HK-2 (cell line): ENCODE data around the gene DUSP28.
"Not testable (repeated sequence)": the region's sequence is repeated elsewhere in the genome, so short reads cannot be mapped to it uniquely, and the experiment has no call there.

Experiments
- DNase-seq: peaks from one replicate; pipeline ENCODE4 v3.0.0-alpha.2; 2018; ENCODE audit not compliant: unreplicated experiment

DUSP28 gene, protein sequence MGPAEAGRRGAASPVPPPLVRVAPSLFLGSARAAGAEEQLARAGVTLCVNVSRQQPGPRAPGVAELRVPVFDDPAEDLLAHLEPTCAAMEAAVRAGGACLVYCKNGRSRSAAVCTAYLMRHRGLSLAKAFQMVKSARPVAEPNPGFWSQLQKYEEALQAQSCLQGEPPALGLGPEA

DNA sequence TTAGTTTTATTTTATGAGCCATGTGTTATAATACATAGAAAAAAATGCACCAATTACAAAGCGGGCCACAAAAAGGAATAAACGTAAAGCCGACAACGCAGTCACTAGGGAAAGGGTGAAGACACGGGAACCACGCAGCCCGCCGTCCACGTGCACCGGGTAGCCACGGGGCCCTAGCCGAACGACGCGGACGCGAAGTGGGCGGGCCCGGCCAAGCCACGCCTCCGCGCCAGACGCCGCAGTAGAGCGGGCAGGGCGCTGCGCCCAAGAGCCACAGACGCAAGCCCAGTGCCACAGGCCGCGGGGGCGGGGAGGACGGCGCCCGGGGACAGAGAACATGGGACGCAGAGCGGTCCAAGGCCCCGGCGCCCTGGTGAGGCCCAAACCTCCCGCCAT lies at the start of gene DUSP28:
Gene DUSP28, plus strand, starts transcription at position 274 of the 396 bp plus-strand sequence. CDS start 328 bp downstream, outside the sequence.
- DNase-seq, result peak; percentile 92

DNA sequence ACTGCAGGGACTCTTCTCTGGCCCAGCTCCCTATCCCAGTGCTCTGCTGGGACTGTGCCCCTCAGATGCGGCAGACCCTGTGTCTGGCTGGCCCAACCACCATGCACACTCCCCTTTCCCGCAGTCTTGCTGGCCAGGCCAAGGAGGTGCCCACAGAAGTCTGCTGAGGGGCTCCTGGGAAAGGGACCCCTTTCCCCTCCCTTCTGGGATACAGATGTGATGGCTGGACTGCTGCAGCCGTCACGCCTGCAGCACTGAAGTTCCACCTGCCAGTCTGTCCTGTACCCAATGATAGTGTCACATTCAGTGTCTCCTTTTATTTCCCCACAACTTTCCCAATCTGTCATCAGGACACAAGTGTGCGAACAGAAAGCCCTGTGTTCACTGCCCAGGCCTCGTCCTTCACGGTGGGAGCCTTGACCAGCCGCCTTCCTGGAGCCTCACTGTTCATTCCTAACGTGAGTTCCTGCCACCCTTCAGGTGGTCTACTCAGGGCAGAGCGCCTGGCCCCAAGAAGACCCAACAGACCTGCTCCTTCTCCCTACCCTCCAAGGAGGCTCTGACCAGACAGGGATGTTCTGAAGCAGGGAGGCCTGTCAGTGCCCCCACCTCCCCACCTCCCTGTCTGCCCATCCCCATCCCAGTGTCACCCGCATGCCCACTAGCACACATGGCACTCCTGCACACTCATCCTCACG lies 49.5 kb upstream of the DUSP28 start:
- DNase-seq, result no peak

DNA sequence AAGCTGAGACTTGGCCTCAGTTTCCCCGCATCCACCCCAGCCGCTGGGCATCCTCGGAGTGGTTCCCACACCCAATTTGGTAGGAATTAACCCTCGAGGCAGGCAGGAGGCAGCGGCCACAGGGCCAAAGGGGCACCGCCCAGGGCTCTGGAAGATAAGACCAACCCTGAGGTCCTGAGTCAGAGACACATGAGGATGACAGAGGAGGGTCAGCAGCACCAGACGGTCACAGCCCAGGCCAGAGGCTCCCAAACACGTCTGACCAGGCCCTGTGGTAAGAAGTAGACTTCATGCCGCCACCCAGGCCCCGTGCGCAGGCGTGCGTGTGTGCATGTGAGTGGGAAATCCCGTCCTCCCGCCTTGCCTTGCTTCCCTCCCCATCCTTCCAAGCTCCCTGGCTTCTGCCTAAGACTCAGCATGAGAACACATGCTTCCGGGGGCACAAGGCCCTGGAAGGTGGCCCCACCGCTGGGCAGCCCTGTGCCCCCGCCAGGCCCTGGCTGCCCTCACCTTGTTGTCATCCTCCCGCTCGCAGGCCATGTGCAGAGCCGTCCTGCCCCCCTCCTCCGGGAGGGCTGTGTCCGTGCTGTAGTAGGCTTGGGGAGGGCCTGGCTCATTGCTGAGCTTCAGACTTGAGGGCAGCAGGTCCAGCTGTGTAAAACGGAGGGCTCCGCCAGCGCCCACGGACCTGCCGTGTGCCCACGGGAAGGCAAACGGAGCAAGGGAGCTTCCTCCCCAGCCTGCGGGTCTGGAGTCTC lies 48.6 kb upstream of the DUSP28 start:
- no peak for DNase-seq

DNA sequence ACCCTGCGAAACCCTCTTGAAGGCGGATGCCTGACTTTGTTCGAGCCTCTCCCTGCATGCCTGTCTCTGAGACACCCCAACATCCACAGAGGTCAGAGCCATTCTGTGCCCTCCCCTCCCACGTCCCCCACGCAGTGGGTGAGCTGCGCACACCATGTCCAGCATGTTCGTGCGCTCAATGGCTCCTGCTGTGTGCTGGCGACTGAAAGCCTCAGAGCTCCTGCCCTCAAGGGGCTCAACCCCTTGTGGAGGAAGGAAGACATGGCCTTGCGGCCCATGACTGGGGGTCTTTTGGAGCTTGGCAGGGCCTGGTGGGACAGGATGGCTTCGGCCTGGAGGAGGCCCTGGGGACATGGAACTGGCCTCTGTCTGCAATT lies 48.1 kb upstream of the DUSP28 start:
- no peak for DNase-seq

DNA sequence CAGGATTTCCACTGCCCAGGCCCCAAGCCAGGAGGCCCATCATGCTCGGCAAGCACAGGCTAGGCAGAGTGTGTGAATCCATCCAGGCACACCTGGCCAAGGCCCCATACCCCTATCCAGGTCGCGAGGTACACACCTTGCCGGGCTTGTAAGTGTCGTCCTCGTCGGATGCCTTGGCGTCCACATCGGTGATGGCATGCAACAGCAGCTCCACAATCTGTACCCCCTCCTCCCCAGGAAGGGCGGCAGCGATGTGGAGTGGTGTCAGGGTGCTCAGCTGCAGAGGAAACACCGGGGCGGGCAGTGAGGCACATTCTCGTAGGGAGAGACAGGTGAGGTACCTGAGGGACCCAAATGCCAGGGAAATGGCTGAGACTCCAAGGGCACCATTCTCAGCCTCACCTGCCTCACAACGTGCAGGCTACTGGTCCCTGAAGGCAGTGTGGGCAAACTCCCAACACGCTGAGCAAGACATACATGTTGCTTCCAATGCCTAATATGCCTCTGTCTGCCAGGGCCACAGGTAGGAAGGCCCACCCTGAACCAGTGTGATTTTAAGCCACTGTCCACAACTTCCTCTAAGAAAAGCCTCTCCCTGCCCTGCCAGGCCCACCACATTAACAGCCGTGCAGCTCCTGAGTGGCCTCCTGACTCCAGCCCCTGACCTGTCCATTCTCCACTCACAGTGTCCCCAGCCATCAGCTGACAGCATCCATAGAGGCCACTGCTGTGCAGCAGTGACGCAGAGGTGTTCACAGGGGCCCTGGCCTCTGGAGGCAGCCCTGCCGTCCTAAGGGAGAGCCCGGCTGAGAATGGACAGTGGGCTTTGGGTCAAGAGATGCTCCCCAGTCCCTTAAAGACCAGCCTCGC lies 47.3 kb upstream of the DUSP28 start:
- no peak for DNase-seq

DNA sequence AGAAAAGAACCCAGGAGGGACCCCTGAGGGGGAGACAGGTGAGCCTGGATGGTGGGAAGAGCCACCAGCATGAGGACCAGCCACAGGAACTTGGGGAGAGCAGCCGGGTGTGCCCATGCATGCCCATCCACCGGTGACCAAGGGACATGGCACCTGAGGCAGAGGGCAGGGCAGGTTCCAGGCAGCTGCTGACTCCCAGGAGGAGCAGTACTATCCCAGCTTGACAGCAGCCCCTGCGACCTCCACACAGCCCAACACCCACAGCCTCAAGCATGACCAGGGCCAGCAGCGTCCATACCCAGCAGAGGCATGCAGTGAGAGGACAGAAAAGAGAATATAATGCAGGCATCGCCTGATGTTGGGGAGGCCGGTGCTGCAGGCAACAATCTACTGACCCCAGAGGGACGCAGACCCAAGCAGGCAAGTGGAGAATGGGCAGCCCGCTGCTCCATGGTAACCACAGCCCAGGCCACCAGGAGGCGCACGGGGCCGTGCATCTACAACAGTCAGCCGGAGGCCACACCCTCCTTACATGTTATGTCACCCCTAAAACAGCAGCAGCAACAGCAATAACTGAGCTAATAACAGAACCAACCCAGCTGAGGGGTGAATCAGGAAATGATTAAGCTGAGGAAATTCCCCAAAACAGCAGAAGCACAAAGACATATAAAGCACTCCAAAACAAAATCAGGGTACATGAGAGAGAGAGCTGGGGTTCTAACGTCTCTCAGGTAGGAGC lies 46.4 kb upstream of the DUSP28 start:
- peak; percentile 56 for DNase-seq

DNA sequence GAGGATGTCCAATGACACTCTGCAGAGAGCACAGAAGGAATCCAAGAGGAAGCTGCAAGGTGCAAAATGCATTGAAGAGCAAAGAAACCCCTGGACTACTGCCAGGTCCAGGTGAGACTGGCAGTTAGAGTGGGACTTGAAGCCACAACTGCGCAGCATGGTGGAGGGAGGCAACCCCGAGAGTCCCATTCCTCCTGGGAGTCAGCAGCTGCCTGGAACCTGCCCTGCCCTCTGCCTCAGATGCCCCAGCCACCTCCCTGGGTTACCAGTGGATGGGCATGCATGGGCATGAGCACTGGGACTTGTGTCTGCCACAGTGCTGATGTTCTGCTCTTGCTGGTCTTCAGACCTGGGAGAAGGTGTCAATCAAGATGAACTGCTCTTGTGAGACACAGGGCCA lies 45.5 kb upstream of the DUSP28 start:
- DNase-seq, result no peak

DNA sequence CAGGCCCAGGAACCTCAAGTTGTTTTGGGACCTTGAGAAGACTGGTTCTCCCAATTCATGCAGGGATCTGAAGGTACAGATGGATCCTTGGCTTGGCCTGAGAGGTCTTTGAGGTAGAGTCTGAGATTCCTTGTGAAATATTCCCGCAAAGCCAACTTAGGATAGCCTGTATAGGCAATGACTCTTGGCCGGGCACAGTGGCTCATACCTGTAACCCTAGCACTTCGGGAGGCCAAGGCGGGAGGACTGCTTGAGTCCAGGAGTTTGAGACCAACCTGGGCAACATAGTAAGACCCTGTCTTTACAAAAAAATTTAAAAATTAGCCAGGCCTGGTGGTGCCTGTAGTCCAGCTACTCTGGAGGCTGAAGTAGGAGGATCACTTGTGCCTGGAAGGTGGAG lies 42.8 kb upstream of the DUSP28 start:
- no peak for DNase-seq

DNA sequence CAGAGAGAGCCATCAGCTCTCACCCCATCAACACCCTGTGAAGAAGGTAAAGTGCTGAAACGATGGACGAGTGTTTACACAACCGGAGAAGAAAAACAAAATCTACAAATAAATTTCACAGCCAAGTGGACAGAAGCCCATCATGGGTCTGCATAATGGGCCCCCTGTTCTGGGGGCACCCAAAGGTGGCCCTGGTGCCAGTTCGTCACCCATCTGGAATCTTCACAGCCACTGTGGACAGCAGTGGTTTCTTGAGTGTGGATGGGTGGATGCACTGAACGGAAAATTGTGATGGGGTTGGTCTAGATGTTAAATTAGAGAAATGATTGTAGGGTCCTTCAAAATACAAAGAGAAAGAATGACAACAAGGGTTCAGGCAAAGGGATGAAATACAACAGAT lies 41.2 kb upstream of the DUSP28 start:
- DNase-seq, result no peak

DNA sequence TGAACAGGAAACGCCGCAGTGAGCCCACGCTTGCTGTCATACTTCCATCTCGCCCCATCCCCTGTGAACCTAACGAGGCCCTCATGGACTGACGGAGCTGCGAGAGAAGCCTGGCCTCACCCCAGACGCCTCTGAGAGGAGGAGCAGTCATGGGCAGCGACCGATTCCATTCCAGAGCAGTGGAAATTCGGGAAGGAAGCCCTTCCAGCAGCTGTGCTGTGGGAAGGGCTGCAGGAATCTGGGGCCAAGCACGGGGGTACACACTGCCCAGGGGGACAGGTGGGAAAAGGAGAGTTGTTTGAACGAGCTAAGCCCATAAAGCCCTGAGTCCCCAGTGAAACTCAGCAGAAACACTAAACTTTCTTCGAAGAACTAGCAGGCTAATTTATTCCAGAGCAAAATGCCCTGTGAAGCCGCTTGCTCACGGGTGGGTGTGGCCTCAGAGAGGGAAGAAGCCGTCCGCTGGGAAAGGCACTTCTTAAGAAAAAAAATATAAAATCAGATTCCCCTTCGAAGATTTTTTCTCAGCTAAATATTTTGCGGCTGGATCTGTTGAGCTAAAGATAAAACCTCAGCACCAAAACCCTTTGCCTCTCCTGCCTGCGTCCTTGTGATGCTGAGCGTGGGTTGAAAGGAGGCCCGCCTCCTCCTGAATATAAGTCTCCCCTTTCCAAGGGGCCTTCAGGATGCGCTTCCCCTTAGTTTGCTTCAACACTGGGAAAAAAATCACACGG lies 40.6 kb upstream of the DUSP28 start:
- DNase-seq, result no peak

DNA sequence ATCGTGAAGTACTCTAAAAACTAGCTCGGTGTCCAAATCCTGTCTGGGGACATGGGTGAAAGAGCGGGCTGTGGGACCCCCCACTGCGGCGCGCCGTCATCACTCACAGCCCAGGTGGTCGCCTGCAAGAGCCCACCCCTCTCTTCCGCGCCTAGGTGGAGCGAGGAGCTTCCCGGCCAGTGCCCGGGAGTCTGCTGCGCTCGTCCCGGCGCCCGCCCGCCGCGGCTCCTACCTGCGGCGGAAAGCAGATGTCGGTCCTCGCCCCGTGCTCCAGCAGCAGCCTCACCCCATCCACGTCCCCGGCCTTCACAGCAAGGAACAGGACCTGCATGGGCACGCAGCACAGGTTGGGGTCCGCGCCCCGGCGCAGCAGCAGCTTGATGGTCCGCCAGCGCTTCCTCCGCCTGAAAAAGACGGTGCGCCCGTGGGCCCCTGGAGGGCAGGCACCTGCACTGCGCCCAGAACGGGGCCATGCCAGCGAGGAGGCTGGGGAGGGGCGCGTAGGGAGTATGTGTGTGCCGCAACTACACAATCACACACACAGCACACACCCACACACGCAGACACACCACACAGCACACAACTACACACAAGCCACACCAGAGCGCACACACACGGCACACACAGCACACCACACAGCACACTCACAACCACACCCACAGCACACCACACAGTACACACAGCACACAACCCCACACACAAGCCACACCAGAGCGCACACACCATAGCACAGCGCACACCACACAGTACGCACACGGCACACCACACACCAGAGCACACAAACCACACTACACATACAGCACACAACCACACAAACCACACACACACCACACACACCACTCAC lies 39.8 kb upstream of the DUSP28 start:
- DNase-seq, result no peak

DNA sequence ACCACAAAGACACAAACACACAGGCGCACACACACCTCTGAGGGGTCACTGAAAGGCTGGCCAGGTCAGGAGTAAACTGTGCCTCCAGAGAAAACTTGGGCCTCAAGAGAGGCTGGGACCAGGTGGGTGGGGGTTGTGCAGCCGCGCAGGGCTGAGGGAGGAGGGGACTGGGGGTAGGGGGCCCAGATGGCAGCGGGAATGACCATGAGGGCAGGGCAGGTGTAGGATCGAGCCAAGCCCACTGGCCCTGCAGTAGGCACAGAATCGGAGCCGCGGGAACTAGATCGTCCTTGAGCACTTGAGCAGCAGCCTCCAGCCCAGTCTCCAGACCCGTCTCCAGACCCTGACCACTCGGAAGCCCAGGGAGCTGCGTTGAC lies 39.2 kb upstream of the DUSP28 start:
- no peak for DNase-seq

DNA sequence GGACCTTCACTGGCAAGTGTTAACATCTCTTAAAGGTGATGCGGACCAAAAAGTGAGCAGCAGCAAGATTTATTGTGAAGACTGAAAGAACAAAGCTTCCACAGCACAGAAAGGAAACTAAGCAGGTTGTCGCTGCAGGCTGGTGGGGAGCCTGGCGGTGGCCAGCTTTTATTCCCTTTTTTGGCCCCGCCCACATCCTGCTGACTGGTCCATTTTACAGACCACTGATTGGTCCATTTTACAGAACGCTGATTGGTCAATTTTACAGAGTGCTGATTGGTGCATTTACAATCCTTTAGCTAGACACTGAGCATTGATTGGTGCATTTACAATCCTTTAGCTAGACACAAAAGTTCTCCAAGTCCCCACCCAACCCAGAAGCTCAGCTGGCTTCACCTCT lies 38.3 kb upstream of the DUSP28 start:
- DNase-seq, result not testable (repeated sequence)

DNA sequence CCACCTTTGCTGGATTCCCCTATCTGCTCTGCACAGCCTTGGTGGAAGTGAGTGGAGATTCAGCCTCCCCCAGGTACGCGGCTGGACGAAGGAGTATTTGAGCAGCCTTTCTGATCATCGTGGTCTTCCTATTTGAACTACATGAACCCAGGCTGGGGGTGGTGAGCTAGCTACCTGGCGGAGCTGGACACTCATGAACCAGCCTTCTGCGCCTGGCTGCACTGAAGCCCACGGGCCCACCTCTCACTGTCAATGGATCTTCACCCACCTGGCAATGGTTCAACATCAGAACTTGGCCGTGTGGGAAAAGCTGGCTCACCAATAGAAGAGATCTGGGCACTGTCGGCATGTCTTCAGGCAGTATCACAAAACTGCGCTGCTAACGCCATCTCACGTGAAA lies 37.8 kb upstream of the DUSP28 start:
- no peak for DNase-seq

DNA sequence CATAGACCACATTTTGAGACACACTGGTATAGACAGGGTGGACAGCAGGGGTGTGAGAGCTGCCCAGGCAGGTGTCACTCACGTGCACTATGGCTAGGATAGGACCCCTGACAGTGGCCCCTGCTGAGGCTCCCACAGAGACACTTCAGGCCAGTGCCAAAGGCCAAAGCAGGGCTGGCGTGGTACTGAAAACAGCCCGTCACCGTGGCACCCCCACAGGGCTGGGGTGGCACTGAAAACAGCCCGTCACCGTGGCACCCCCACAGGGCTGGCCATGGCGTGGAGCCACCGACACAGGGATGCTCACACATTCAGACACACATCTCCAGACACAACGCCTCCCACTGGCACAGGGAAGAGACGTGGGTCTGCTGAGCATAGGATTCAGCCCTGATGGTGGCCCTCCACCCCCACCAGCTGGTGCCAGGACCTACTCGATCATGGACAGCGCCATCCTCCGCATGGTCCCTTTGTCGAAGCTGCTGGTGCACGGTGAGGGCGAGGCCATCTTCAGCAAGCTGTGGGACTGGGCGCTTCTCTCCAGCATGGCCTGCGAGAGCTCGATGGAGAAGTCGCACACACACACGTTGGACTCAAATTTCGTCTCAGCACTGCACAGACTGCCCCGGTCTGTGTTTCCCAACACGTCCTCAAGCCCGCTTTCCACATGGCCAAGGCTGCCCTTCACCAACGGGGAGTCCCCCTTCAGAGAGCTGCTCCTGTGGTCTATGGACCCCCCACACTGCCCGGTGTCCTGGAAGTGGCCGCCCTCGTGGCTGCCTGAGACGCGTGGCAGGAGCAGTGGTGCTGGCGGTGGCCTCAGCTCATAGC lies 36.5 kb upstream of the DUSP28 start:
- DNase-seq, result no peak

DNA sequence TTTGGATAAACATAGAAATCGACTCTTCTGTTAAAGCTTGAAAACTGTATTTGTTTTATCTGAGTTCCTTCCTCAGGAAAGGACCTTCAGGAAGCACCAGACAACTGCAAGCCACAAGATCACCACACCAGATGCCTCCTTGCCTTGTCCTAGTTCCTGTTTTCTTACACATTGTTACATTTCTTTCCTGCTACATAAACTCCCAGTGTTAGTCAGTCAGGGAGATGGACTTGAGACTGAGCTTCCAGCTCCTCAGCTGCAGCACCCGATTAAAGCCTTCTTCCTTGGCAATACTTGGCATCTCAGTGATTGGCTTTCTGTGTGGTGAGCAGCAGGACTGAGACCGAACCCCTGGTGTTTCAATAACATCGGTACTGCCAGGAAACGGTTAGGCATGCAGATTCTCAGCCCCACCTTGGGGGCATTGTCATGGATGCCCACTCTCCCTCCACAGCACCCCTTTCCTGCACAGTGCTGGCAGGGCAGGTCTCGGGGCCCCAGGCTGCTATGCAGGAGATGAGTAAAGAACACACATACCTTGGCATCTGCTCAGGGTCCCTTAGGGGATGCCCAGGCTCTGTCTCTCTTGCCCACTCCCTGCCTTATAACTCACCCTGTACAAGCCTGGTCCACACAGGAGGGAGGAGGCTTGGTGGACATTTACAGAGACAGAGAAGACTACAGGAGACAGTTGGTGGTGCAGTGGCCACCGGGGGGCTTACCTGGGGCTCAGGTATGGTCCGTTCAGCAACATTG lies 35.0 kb upstream of the DUSP28 start:
- no peak for DNase-seq

DNA sequence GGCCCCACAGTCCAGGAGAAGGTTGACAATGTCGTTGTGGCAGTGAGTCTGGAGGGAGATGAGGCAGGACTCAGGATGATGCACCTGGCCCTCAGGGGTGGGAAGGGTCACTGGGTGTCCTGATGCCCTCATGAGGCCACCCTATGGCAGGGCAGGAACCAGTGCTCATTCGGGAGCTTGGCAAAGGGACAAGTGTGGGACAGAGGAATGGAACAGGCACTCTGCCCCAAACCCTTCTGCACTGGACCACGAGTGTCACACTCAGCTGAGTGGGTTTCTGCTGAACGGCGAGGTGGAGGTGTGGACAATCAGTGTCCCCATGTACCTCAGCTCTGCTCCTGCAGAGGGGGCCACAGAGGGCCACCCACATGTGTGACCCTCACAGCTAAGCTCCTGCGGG lies 34.4 kb upstream of the DUSP28 start:
- DNase-seq, result no peak

DNA sequence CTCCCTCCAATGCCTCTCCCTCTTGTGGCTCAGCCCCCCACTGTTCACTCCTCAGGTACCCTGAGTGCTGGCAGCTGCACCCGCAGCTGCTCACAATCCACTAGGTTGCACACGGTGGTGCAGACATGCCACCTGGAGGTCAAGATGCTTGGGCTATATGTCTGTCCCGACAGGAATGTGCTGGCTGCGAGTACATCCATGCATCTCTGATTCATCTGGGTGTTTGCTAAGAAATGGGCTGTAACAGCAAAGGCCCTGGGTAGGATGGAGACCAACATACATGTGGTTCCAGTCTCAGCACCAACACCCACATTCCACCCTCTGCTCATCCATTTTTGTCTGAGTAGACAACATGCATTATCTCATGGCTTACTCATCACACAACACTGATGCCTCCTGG lies 33.6 kb upstream of the DUSP28 start:
- no peak for DNase-seq
